ENCODE data around the gene CGNL1.

Gene CGNL1

DNA sequence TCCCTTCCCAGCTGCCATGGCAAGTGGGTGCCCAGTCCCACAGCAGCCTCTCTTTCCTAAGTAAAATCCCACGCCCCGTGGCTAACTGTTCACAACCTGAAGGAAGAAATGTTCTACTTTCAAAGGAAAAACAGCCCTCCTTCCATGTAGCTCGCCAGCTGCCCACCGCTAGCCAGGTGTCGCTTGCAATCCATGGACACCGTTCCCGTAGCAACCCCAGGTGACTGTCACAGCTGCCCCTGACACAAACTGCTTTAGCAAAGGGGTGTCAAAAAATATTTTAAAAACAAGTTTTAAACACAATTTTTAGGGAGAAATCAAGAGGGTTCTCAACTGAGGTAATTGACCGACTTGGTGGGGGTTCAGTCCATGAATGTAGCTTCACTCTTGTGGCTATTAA, 21.0 kb upstream of the CGNL1 start:
- Histone ChIP-seq H3K9me3 (ENCODE audit: low read length) (no peaks in the 10 kb centered on the region), H3K9ac (ENCODE audit: low read length) (no peak overlapping the region), H3K27ac (ENCODE audit: low read depth, low read length, poor library complexity, severe bottlenecking) (no peak overlapping the region), H3K4me1 (ENCODE audit: insufficient read depth, low read length, severe bottlenecking) (no peaks in the 10 kb centered on the region), H3K36me3 (ENCODE audit: insufficient read depth, low read length) (no peaks in the 10 kb centered on the region), H2AFZ (ENCODE audit: low read length) (no peak overlapping the region), H3K4me2 (ENCODE audit: low read length) (no peak overlapping the region), H3K4me3 (ENCODE audit: low read depth, low read length, poor library complexity, severe bottlenecking) (no peak overlapping the region), H3K27me3 (ENCODE audit: insufficient read depth, low read length) (0 out of 2 replicates have a peak, but pooled peaks cover 6% of the 10 kb centered on the region), H3F3A (ENCODE audit: insufficient read depth, low read length) (no peaks in the 10 kb centered on the region), H4K20me1 (ENCODE audit: insufficient read depth, low read length) (no peaks in the 10 kb centered on the region), H3K9me2 (ENCODE audit: low read depth, low read length) (no peaks in the 10 kb centered on the region), H3K79me2 (ENCODE audit: insufficient read depth, low read length) (no peaks in the 10 kb centered on the region)
- TF ChIP-seq CTCF (IDR thresholded peaks at IDR 0.05; ENCODE audit: low read length) (no peak), EZH2 (IDR thresholded peaks at IDR 0.05; ENCODE audit: borderline replicate concordance, low read length) (no peak)

DNA sequence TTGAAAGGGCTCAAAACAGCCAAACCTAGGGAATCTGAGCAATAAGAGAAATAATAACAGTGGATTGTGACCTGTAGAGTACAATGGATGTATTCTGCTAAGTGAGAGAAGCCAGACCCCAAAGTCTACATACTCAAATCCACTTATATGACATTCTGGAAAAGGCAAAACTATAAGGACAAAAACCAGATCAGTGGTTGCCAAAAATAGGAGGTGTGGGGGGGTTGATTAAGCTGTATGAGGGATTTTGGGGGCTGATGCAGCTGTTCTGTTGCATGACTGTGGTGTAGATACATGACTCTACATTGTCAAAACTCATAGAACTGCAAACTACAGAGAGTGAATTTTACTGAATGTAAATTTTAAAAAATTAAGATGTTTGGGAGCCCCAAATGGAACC, 20.1 kb upstream of the CGNL1 start:
- H3K27me3 ChIP-seq (ENCODE audit: insufficient read depth, low read length): 0 out of 2 replicates have a peak, but pooled peaks cover 6% of the 10 kb centered on the region
- no peaks in the 10 kb centered on the region for H3K9me2 ChIP-seq (ENCODE audit: low read depth, low read length)
- no peaks in the 10 kb centered on the region for H3F3A ChIP-seq (ENCODE audit: insufficient read depth, low read length)
- no peaks in the 10 kb centered on the region for H3K4me1 ChIP-seq (ENCODE audit: insufficient read depth, low read length, severe bottlenecking)
- no peak overlapping the region for H3K4me3 ChIP-seq (ENCODE audit: low read depth, low read length, poor library complexity, severe bottlenecking)
- H2AFZ ChIP-seq (ENCODE audit: low read length): no peak overlapping the region
- H4K20me1 ChIP-seq (ENCODE audit: insufficient read depth, low read length): no peaks in the 10 kb centered on the region
- H3K9ac ChIP-seq (ENCODE audit: low read length): no peak overlapping the region
- no peak overlapping the region for H3K27ac ChIP-seq (ENCODE audit: low read depth, low read length, poor library complexity, severe bottlenecking)
- no peak for TF ChIP-seq EZH2 (IDR thresholded peaks at IDR 0.05; ENCODE audit: borderline replicate concordance, low read length)
- no peak for TF ChIP-seq CTCF (IDR thresholded peaks at IDR 0.05; ENCODE audit: low read length)
- H3K4me2 ChIP-seq (ENCODE audit: low read length): no peak overlapping the region
- H3K36me3 ChIP-seq (ENCODE audit: insufficient read depth, low read length): no peaks in the 10 kb centered on the region
- H3K79me2 ChIP-seq (ENCODE audit: insufficient read depth, low read length): no peaks in the 10 kb centered on the region
- H3K9me3 ChIP-seq (ENCODE audit: low read length): no peaks in the 10 kb centered on the region

DNA sequence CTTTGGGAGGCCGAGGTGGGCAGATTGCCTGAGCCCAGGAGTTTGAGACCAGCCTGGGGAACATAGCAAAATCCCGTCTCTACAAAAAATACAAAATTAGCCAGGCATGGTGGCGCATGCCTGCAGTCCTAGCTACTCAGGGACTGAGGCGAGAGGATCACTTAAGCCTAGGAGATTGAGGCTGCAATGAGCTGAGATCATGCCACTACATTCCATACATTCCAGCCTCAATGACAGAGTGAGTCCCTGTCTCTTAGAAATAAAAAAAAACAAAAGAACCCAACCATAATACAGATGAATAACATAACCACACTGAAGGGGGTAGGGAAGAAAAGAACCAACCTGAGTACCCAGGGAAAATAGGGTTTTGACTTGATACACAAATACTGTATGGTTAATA, 19.7 kb upstream of the CGNL1 start:
- no peak overlapping the region for H3K9ac ChIP-seq (ENCODE audit: low read length)

More for the DNA sequence above, 19.7 kb upstream of the CGNL1 start:
- Histone ChIP-seq H3K36me3 (ENCODE audit: insufficient read depth, low read length) (no peaks in the 10 kb centered on the region), H3F3A (ENCODE audit: insufficient read depth, low read length) (no peaks in the 10 kb centered on the region), H3K4me2 (ENCODE audit: low read length) (no peak overlapping the region), H3K4me3 (ENCODE audit: low read depth, low read length, poor library complexity, severe bottlenecking) (no peak overlapping the region), H3K79me2 (ENCODE audit: insufficient read depth, low read length) (no peaks in the 10 kb centered on the region), H3K4me1 (ENCODE audit: insufficient read depth, low read length, severe bottlenecking) (no peaks in the 10 kb centered on the region), H3K9me3 (ENCODE audit: low read length) (no peaks in the 10 kb centered on the region), H3K9me2 (ENCODE audit: low read depth, low read length) (no peaks in the 10 kb centered on the region), H2AFZ (ENCODE audit: low read length) (no peak overlapping the region), H4K20me1 (ENCODE audit: insufficient read depth, low read length) (no peaks in the 10 kb centered on the region), H3K27ac (ENCODE audit: low read depth, low read length, poor library complexity, severe bottlenecking) (no peak overlapping the region), H3K27me3 (ENCODE audit: insufficient read depth, low read length) (0 out of 2 replicates have a peak, but pooled peaks cover 6% of the 10 kb centered on the region)
- TF ChIP-seq CTCF (IDR thresholded peaks at IDR 0.05; ENCODE audit: low read length) (no peak), EZH2 (IDR thresholded peaks at IDR 0.05; ENCODE audit: borderline replicate concordance, low read length) (no peak)
